HG02852 (cell line): ENCODE results near the gene IRF9.

Experiments
- ATAC-seq: cut with Tn5 transposase; IDR thresholded peaks from one replicate; pipeline ENCODE4 v1.9.1; 2021; ENCODE audit warnings: mild to moderate bottlenecking, moderate library complexity; ENCODE audit not compliant: unreplicated experiment

The IRF9 gene

GRCh38 chr14:24131549-24131966 is 29.5 kb upstream of the IRF9 start:
- ATAC-seq: no peak

- no peak for ATAC-seq
These were observed 28.9 kb upstream of the IRF9 start for GRCh38 chr14:24132061-24132685.

- no peak for ATAC-seq
These were observed 28.1 kb upstream of the IRF9 start for GRCh38 chr14:24132976-24133375.

GRCh38 chr14:24133735-24134134 is 27.3 kb upstream of the IRF9 start:
- no peak for ATAC-seq

DNA sequence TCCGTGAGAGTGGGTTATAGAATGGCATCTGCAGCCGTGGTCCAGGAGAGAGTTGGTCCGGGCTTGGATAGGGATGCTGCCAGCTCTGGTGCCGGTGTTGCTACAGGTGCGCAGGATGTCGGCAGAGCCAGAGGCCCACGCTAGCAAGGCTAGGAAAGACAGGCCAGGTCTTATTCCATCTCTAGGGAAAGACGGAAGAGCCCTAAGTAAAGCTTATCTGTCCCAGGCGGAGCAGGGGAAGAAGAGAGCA is 25.6 kb upstream of the IRF9 start:
- ATAC-seq: no peak

DNA sequence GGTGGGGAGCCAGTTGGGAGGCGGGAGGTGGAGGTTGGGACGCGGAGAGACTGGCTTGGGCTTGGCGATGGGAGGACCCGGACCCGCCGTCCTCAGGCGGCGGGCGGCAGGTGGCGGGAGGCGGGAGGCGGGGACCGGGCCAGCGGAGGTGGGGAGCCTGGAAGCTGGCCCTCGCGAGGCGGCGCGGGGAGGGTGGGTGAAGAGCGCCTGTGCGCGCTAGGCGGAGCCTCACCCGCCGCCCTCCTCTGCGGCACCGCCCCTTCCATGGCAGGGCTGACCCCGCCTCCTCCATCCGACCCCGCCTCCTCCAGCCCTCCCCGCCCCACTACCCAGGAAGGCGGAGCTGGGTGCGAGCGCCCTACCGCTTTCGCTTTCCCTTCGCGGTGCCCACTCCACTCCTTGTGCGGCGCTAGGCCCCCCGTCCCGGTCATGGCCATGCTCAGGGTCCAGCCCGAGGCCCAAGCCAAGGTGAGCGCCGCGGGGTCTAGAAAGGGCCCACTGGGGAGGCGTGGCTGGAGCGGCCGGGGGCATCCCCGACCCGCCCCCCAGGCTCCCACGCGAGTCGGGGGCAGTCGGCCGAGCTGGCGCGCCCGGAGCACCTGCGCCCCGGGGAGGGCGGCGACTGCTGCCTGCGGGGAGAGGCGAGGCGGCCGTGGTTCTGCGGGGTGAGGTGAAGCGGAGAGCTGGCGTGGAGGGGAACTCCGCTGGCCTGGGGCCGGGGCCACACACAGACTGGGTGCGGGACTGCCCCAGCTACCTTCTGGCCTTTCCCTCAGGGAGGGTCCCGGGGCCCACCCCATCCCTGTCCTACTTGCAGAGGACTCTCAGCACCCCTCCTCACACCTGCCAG is 25.0 kb upstream of the IRF9 start, which contains the start of gene PSME1:
Gene PSME1, plus strand, starts transcription at position 361 of the 850 bp plus-strand sequence. Its CDS starts 69 bp downstream, at position 430.
- peak; percentile 87 for ATAC-seq

DNA sequence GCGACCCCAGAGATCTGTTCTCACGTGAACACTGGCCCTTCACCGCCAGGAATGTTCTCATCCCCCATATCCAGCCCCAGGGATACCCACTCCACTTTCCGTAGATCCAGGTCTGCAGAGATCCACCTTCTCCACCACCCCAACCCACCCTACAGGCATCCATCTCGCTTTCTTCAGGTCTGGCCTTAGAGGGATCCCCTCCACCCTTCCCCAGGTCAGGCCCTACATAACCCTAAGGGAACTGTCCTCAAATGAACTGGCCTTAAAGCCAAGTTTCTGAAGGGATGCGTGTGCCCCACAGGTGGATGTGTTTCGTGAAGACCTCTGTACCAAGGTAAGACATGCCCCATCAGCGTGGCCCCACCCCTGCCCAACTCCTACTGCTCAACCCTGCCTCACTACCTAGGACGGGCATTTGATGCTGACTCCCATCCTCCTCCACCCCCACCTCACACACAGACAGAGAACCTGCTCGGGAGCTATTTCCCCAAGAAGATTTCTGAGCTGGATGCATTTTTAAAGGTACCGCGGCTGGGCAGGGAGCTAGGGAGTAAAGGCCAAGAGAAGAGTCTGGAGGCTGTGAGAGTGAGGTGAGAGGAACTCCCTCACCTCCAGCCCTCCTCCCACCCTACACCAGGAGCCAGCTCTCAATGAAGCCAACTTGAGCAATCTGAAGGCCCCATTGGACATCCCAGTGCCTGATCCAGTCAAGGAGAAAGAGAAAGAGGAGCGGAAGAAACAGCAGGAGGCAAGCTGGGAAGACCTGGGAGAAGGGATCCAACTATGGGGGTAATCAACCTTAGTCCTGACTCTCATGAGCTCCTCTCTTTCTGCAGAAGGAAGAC is 24.2 kb upstream of the IRF9 start:
- ATAC-seq: no peak

GRCh38 chr14:24137529-24138395 is 23.3 kb upstream of the IRF9 start:
- no peak for ATAC-seq

DNA sequence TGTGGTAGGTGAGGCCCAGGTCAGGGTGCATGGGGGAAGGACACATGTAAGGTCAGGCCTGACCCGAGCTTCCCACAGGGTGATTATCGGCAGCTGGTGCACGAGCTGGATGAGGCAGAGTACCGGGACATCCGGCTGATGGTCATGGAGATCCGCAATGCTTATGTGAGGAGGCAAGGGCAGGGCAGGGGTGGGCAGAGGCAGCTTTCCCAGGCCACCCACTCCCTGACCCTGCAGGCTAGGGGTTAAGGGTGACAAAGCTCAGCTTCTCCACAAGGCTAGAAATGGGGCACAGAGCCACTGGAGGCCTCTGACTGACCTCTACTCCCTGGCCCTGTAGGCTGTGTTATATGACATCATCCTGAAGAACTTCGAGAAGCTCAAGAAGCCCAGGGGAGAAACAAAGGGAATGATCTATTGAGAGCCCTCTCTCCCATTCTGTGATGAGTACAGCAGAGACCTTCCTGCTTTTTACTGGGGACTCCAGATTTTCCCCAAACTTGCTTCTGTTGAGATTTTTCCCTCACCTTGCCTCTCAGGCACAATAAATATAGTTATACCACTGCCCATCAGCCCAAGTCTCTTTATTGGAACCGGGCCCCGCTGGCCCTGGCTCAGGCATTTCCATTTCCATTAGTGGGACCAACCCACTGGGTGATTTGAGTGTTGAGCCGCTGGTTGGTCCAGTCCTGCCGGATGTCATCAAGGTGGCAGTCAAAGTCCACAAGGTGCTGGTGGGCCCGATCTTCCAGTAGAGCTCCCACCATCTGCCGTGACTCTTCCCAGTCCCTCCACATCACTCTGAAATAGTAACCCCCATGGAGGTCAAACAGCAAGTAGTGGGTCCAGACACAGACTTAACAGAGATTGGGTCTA is 22.4 kb upstream of the IRF9 start:
- ATAC-seq: no peak

GRCh38 chr14:24139272-24139934 is 21.7 kb upstream of the IRF9 start:
- ATAC-seq: no peak

DNA sequence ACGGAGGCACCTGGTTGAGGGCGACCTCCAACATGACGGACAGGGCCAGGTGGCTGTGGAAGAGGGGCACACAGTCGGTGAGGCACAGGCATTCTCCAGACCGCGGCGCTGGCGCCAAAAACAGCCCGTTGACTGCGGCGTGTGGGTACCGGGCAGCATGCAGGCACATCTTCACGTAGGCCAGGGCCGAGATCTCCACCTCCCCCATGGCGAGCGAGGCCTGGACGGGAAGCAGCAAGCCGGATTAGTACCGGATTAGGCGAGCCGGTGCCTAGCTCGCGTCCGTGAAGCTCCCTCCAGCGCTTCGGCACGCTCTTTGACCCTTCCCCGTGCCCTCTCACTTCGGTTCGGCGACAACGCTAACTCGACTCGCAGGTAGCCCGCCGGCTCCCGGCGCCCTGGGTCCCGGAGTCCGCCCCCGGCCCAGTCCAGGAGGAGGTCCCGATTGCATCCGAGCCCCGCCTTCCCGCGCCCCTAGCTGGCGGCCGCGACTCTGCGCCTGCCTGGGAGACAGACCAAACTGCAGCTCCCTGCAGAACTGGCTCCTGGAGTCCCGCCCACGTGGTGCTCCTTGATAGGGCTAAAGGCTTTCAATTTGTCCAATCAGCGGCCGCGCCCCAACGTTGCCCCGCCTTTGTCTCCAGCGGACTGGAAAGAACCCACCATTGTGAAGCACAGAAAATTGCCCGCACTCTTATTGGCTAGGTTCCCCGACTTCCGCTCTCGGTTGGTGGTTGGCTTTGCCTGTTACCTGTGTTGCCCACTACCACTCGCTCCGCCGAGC is 19.8 kb upstream of the IRF9 start, which contains the start of gene EMC9:
Gene EMC9, minus strand, starts transcription at position 495 of the 784 bp plus-strand sequence. Its CDS starts 287 bp downstream, at position 208.
- peak; percentile 85 for ATAC-seq

GRCh38 chr14:24143511-24143910 is 17.6 kb upstream of the IRF9 start:
- no peak for ATAC-seq

- no peak for ATAC-seq
These were observed 16.6 kb upstream of the IRF9 start for GRCh38 chr14:24144451-24144850.

DNA sequence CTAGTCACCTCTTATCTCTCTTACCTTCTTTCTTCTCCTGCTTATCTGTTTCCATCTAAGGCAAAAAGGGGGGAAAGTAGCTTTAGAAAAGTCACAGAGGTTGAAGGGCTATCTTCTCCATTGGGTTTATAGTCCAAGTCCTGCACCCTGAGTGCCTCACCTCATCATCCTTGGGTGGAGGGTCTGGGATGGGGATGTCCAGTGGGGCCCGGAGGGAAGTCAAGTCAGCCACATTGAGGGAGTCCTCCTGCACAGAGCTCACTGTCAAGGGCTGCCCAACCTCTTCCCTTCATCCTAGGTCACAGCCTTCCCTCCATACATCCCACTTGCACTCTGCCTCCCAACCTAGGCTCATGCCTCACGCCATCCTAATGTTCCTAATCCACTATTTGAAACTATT is 15.8 kb upstream of the IRF9 start:
- no peak for ATAC-seq

- ATAC-seq: no peak
These were observed 15.2 kb upstream of the IRF9 start for GRCh38 chr14:24145690-24146452.

- ATAC-seq: peak; percentile 56
These were observed 14.6 kb upstream of the IRF9 start, which contains the start of gene PSME2 for GRCh38 chr14:24146453-24146977. Gene PSME2, minus strand, starts transcription at chr14:24146610. Its CDS starts 29 bp downstream, at chr14:24146581.
